Smooth muscle cell (in vitro differentiated cells): Measurements from ENCODE around the gene CTDSP2. TPM values are rescaled to one million over a fixed set of nuclear protein-coding genes. Genes with fewer than 3 reads are reported as not detected.

Source experiments
- DNase-seq: peaks from one replicate; lab custom pipeline; 2025; ENCODE audit not compliant: unreplicated experiment; lab: John Stamatoyannopoulos, UW
- H2AFZ ChIP-seq: fragments of 200-600 bp; sonication (generic); 2 replicates; pipeline ENCODE4 v1.6.0; 2016; ENCODE audit warnings: antibody characterized with exemption, low read depth, mild to moderate bottlenecking
- H3F3A ChIP-seq: fragments of 200-600 bp; sonication (generic); 2 replicates; pipeline ENCODE4 v1.6.0; 2017; ENCODE audit warnings: antibody characterized with exemption, low read depth
- H3K27ac ChIP-seq: fragments of 200-600 bp; sonication (generic); 2 replicates; pipeline ENCODE4 v1.5.1; 2016; ENCODE audit warnings: low read depth, mild to moderate bottlenecking
- H3K27me3 ChIP-seq: fragments of 200-600 bp; sonication (generic); 2 replicates; pipeline ENCODE4 v1.6.1; 2016; ENCODE audit warnings: low read depth, mild to moderate bottlenecking
- H3K36me3 ChIP-seq: fragments of 200-600 bp; sonication (generic); 2 replicates; pipeline ENCODE4 v1.5.1; 2016; ENCODE audit warnings: low read depth
- H3K4me1 ChIP-seq: fragments of 200-600 bp; sonication (generic); 2 replicates; pipeline ENCODE4 v1.5.1; 2016; ENCODE audit warnings: low read depth
- H3K4me2 ChIP-seq: fragments of 200-600 bp; sonication (generic); 2 replicates; pipeline ENCODE4 v1.6.0; 2016; ENCODE audit warnings: mild to moderate bottlenecking
- H3K4me3 ChIP-seq: fragments of 200-600 bp; sonication (generic); 2 replicates; pipeline ENCODE4 v1.5.1; 2016; ENCODE audit warnings: mild to moderate bottlenecking
- H3K79me2 ChIP-seq: fragments of 200-600 bp; sonication (generic); 2 replicates; pipeline ENCODE4 v1.6.0; 2016; ENCODE audit warnings: low read depth, mild to moderate bottlenecking
- H3K9ac ChIP-seq: fragments of 200-600 bp; sonication (generic); 2 replicates; pipeline ENCODE4 v1.6.0; 2016; ENCODE audit warnings: low read depth
- H3K9me3 ChIP-seq: fragments of 200-600 bp; sonication (generic); replicated peaks from 2 replicates; pipeline ENCODE4 v1.5.1; 2016; ENCODE audit warnings: low read depth
- H4K20me1 ChIP-seq: fragments of 200-600 bp; sonication (generic); 2 replicates; pipeline ENCODE4 v1.6.0; 2016; ENCODE audit warnings: low read depth
- WGBS: methylation state at CpG from one replicate; pipeline ENCODE4 v1.1.7; 2016; ENCODE audit warnings: low lambda C conversion rate; 5-methylcytosine and 5-hydroxymethylcytosine counted together
- microRNA counts: library from miRNA; unstranded; fragments of <30 nt; microRNA quantifications from one replicate; lab custom pipeline; 2016
- microRNA-seq: library from miRNA; unstranded; fragments of <30 nt; microRNA quantifications from one replicate; pipeline ENCODE4, GENCODE V29; 2016; ENCODE audit warnings: borderline number of aligned reads
- polyA plus RNA-seq: library from polyadenylated mRNA; unstranded; fragments of >200 nt; fragmentation: Nextera tagmentation; extraction: Ambion mirVana; gene quantifications from 2 replicates; pipeline ENCODE4 v1.2.1, GENCODE V29; 2016
- small RNA-seq: library from RNA; depleted of rRNA; stranded (forward); fragments of <200 nt; gene quantifications from one replicate; pipeline ENCODE3, GENCODE V24; 2014
- total RNA-seq: library from RNA; depleted of rRNA; stranded (reverse); fragments of >200 nt; gene quantifications from 2 replicates; pipeline ENCODE4 v1.2.3, GENCODE V29; 2014
- TF ChIP-seq, protein P1 (sequence below): fragments of 200-600 bp; sonication (generic); IDR thresholded peaks from 2 replicates; pipeline ENCODE4 v1.5.1; 2017; ENCODE audit warnings: borderline replicate concordance, mild to moderate bottlenecking, antibody characterized with exemption; ENCODE audit not compliant: insufficient read depth, poor library complexity, severe bottlenecking

Gene CTDSP2
- total and polyA plus RNA-seq, 2 experiments from 2014 or later = 62.0 to 77.4 TPM

DNA sequence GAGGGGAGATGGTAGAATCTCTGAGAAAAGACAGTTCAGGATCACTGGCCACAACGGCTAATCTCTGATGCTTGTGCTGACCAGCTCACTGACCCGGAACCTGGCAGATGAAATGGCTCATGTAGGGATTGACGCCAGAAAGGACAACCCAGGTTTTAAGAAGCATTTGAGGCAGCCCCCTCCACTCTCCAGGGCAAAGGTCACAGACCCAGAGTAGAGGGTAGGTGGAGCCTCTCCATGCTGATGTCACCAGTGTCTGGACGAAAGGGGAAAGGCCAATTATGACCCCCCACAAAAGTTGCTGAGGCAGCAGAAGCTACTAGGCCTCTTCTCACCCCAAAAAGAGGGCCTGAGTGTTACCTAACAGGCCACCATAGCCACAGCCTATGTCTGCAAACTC, 75.8 kb downstream of the CTDSP2 start:
- TF ChIP-seq, protein P1, sequence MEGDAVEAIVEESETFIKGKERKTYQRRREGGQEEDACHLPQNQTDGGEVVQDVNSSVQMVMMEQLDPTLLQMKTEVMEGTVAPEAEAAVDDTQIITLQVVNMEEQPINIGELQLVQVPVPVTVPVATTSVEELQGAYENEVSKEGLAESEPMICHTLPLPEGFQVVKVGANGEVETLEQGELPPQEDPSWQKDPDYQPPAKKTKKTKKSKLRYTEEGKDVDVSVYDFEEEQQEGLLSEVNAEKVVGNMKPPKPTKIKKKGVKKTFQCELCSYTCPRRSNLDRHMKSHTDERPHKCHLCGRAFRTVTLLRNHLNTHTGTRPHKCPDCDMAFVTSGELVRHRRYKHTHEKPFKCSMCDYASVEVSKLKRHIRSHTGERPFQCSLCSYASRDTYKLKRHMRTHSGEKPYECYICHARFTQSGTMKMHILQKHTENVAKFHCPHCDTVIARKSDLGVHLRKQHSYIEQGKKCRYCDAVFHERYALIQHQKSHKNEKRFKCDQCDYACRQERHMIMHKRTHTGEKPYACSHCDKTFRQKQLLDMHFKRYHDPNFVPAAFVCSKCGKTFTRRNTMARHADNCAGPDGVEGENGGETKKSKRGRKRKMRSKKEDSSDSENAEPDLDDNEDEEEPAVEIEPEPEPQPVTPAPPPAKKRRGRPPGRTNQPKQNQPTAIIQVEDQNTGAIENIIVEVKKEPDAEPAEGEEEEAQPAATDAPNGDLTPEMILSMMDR = no peak
- peaks cover 27% of the 10 kb centered on the region for H3K27me3 ChIP-seq
- H3K4me1 ChIP-seq = peaks cover 20% of the 10 kb centered on the region
- no peaks in the 10 kb centered on the region for H3K79me2 ChIP-seq
- H3K4me3 ChIP-seq = no peak overlapping the region
- 92% methylated on average over 4 of the region's 4 CpGs for WGBS
- H3F3A ChIP-seq = no peaks in the 10 kb centered on the region
- peak overlapping the region; percentile 94 for H3K4me2 ChIP-seq
- no peaks in the 10 kb centered on the region for H3K36me3 ChIP-seq
- DNase-seq = no peak
- H3K27ac ChIP-seq = peak overlapping the region; percentile 95
- no peaks in the 10 kb centered on the region for H4K20me1 ChIP-seq
- no peaks in the 10 kb centered on the region for H3K9me3 ChIP-seq
- no peak overlapping the region for H2AFZ ChIP-seq
- H3K9ac ChIP-seq = no peak overlapping the region

MicroRNA genes within 50 kb of the gene (microRNA counts, 767-probe panel; counts per million panel counts)
- microRNA hsa-miR-26a-5p (lab: Ali Mortazavi, UCI) = 8,276 counts per million, percentile 58 among the panel's probes with 10 or more counts

Small RNA genes within 50 kb of the gene (microRNA-seq; reads per million reads assigned to microRNA genes)
- gene MIR26A2 = 296 reads per million, percentile 69 among the genes with 10 or more reads in this experiment

Small RNA genes within 50 kb of the gene (small RNA-seq; reads per million reads assigned to genes)
- 0.79 reads per million, percentile 26 among the genes with 10 or more reads in this experiment for gene MIR26A2
- gene RNU6-1083P = not detected

Other genes starting within 250 kb of the CTDSP2 start
- gene DTX3, start 241.9 kb downstream of the CTDSP2 start, total RNA-seq = 28.9 and 29.4 TPM in 2 replicates
- 43.0 and 48.2 TPM in 2 replicates for gene DTX3, start 241.9 kb downstream of the CTDSP2 start, polyA plus RNA-seq
- gene ARHGEF25, start 235.3 kb downstream of the CTDSP2 start, total RNA-seq = 13.9 and 18.5 TPM in 2 replicates
- 1.5 and 3.8 TPM in 2 replicates for gene ARHGEF25, start 235.3 kb downstream of the CTDSP2 start, polyA plus RNA-seq
- 1.7 and 1.8 TPM in 2 replicates for gene B4GALNT1, start 213.5 kb downstream of the CTDSP2 start, total RNA-seq
- 2.1 and 5.6 TPM in 2 replicates for gene B4GALNT1, start 213.5 kb downstream of the CTDSP2 start, polyA plus RNA-seq
- 236 and 374 TPM in 2 replicates for gene OS9, start 152.6 kb downstream of the CTDSP2 start, total RNA-seq
- 162 and 179 TPM in 2 replicates for gene OS9, start 152.6 kb downstream of the CTDSP2 start, polyA plus RNA-seq
- gene AGAP2, start 108.0 kb downstream of the CTDSP2 start, total RNA-seq = not detected in 2 replicates
- not detected in 2 replicates for gene AGAP2, start 108.0 kb downstream of the CTDSP2 start, polyA plus RNA-seq
- gene TSPAN31, start 101.7 kb downstream of the CTDSP2 start, total RNA-seq = 68.0 and 105 TPM in 2 replicates
- 48.6 and 55.1 TPM in 2 replicates for gene TSPAN31, start 101.7 kb downstream of the CTDSP2 start, polyA plus RNA-seq
- 144 and 158 TPM in 2 replicates for gene CDK4, start 94.4 kb downstream of the CTDSP2 start, total RNA-seq
- gene CDK4, start 94.4 kb downstream of the CTDSP2 start, polyA plus RNA-seq = 215 and 235 TPM in 2 replicates
- 6.5 and 8.6 TPM in 2 replicates for gene MARCHF9, start 91.6 kb downstream of the CTDSP2 start, total RNA-seq
- 3.7 and 6.8 TPM in 2 replicates for gene MARCHF9, start 91.6 kb downstream of the CTDSP2 start, polyA plus RNA-seq
- 0.81 and 0.90 TPM in 2 replicates for gene CYP27B1, start 79.7 kb downstream of the CTDSP2 start, total RNA-seq
- 1.3 and 1.7 TPM in 2 replicates for gene CYP27B1, start 79.7 kb downstream of the CTDSP2 start, polyA plus RNA-seq
- gene METTL1, start 74.6 kb downstream of the CTDSP2 start, total RNA-seq = 4.1 and 7.7 TPM in 2 replicates
- 20.3 and 24.9 TPM in 2 replicates for gene METTL1, start 74.6 kb downstream of the CTDSP2 start, polyA plus RNA-seq
- gene EEF1AKMT3, start 74.1 kb downstream of the CTDSP2 start, total RNA-seq = 6.2 and 8.0 TPM in 2 replicates
- gene EEF1AKMT3, start 74.1 kb downstream of the CTDSP2 start, polyA plus RNA-seq = 9.0 and 9.9 TPM in 2 replicates
- gene TSFM, start 63.9 kb downstream of the CTDSP2 start, total RNA-seq = 14.5 and 16.8 TPM in 2 replicates
- 24.0 and 28.5 TPM in 2 replicates for gene TSFM, start 63.9 kb downstream of the CTDSP2 start, polyA plus RNA-seq
- gene AVIL, start 28.0 kb downstream of the CTDSP2 start, total RNA-seq = 7.0 and 17.1 TPM in 2 replicates
- gene AVIL, start 28.0 kb downstream of the CTDSP2 start, polyA plus RNA-seq = 1.2 and 9.1 TPM in 2 replicates
- gene ATP23, start 94.8 kb upstream of the CTDSP2 start, total RNA-seq = 2.7 and 3.9 TPM in 2 replicates
- 9.8 and 10.4 TPM in 2 replicates for gene ATP23, start 94.8 kb upstream of the CTDSP2 start, polyA plus RNA-seq